22Rv1 (cell line): ENCODE results near the gene PSMD7.
"Not testable (repeated sequence)": the region's sequence is repeated elsewhere in the genome, so short reads cannot be mapped to it uniquely, and the experiment has no call there.

Source experiments
- ZFX ChIP-seq: fragments of 450-650 bp; IDR thresholded peaks from 2 replicates; pipeline ENCODE4 v1.6.1; 2017; ENCODE audit warnings: antibody characterized with exemption, borderline replicate concordance
- TF ChIP-seq, protein P1 (sequence below): fragments of 450-650 bp; IDR thresholded peaks from 2 replicates; pipeline ENCODE4 v1.5.1; 2017; ENCODE audit warnings: mild to moderate bottlenecking

DNA sequence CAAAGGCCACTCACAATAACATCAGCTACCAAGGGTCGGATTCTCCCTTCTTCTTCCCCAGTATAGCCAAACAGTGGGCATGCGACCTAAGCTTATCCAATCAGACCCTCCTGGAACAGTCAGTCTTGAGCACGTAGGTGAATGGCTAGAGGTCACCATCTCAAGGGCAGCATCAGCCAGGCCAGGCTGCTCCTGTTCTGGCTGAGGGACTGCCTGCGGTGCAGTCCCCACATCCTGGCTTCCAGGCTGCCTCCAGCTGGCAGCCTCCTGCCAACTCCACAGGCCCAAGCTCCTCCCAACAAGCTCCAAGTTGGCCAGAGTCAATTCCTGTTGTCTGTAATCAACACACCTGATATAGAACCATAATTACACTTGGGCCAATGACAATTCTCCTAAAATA lies 56.4 kb downstream of the PSMD7 start:
- TF ChIP-seq, protein P1, sequence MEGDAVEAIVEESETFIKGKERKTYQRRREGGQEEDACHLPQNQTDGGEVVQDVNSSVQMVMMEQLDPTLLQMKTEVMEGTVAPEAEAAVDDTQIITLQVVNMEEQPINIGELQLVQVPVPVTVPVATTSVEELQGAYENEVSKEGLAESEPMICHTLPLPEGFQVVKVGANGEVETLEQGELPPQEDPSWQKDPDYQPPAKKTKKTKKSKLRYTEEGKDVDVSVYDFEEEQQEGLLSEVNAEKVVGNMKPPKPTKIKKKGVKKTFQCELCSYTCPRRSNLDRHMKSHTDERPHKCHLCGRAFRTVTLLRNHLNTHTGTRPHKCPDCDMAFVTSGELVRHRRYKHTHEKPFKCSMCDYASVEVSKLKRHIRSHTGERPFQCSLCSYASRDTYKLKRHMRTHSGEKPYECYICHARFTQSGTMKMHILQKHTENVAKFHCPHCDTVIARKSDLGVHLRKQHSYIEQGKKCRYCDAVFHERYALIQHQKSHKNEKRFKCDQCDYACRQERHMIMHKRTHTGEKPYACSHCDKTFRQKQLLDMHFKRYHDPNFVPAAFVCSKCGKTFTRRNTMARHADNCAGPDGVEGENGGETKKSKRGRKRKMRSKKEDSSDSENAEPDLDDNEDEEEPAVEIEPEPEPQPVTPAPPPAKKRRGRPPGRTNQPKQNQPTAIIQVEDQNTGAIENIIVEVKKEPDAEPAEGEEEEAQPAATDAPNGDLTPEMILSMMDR, result not testable (repeated sequence)
- not testable (repeated sequence) for TF ChIP-seq ZFX
